PC-3 (cell line): ENCODE measurements around the gene RHOBTB1. TPM values are rescaled to one million over a fixed set of nuclear protein-coding genes. Genes with fewer than 3 reads are reported as not detected.

Source experiments
- ATAC-seq: fragments of 200-7000 bp; cut with Tn5 transposase; 2 replicates; pipeline ENCODE4 v1.9.1; 2020; ENCODE audit warnings: mild to moderate bottlenecking, moderate library complexity
- BruUV-seq: library from RNA; stranded (reverse); fragments of 400-500 nt; replicated peaks from 2 replicates; lab custom pipeline; 2021; lab: Mats Ljungman, UMichigan
- CTCF ChIA-PET: fragments of 300-600 bp; sonication (Branson Sonifier 250); formaldehyde crosslinking; loops from one replicate; lab custom pipeline; 2022; ENCODE audit warnings: antibody characterized with exemption; lab: Charles Lee
- POLR2A ChIA-PET: fragments of 300-600 bp; sonication (Branson Sonifier 250); formaldehyde crosslinking; loops from one replicate; lab custom pipeline; 2022; ENCODE audit warnings: antibody characterized with exemption; ENCODE audit not compliant: unreplicated experiment; lab: Charles Lee
- DNase-seq: peaks from one replicate; pipeline ENCODE4 v3.0.0-alpha.2; 2015
- H2AFZ ChIP-seq: fragments of 300-600 bp; sonication (generic); 2 replicates; pipeline ENCODE4 v1.6.0; 2016; ENCODE audit warnings: antibody characterized with exemption, low read length
- H3F3A ChIP-seq: fragments of 300-600 bp; sonication (generic); one replicate; pipeline ENCODE4 v1.6.0; 2017; ENCODE audit warnings: antibody characterized with exemption, low read length, control low read depth, mild to moderate bottlenecking; ENCODE audit not compliant: unreplicated experiment
- H3K27ac ChIP-seq: fragments of 300-600 bp; sonication (generic); 2 replicates; pipeline ENCODE4 v1.5.1; 2016; ENCODE audit warnings: mild to moderate bottlenecking, low read length
- H3K27me3 ChIP-seq: fragments of 300-600 bp; sonication (generic); 2 replicates; pipeline ENCODE4 v1.6.1; 2016; ENCODE audit warnings: low read length, mixed read lengths
- H3K36me3 ChIP-seq: fragments of 300-600 bp; sonication (generic); 2 replicates; pipeline ENCODE4 v1.6.1; 2016; ENCODE audit warnings: low read depth, mixed run types, low read length, mixed read lengths
- H3K4me1 ChIP-seq: fragments of 300-600 bp; sonication (generic); 2 replicates; pipeline ENCODE4 v1.5.1; 2016; ENCODE audit warnings: low read length; ENCODE audit not compliant: insufficient read depth
- H3K4me2 ChIP-seq: fragments of 300-600 bp; sonication (generic); 2 replicates; pipeline ENCODE4 v1.6.0; 2016; ENCODE audit warnings: low read length
- H3K4me3 ChIP-seq: fragments of 300-600 bp; sonication (generic); 2 replicates; pipeline ENCODE4 v1.5.1; 2016; ENCODE audit warnings: mild to moderate bottlenecking, low read length, mixed read lengths
- H3K79me2 ChIP-seq: fragments of 300-600 bp; sonication (generic); 2 replicates; pipeline ENCODE4 v1.6.1; 2017; ENCODE audit warnings: low read length, mixed read lengths
- H3K9ac ChIP-seq: fragments of 300-600 bp; sonication (generic); 2 replicates; pipeline ENCODE4 v1.6.0; 2016; ENCODE audit warnings: mild to moderate bottlenecking, low read length
- H3K9me2 ChIP-seq: fragments of 300-600 bp; sonication (generic); replicated peaks from 2 replicates; pipeline ENCODE4 v1.6.1; 2016; ENCODE audit warnings: mixed run types, low read length, mixed read lengths
- H3K9me3 ChIP-seq: fragments of 300-600 bp; sonication (generic); 2 replicates; pipeline ENCODE4 v1.6.1; 2016; ENCODE audit warnings: low read length, mixed read lengths
- H4K20me1 ChIP-seq: fragments of 300-600 bp; sonication (generic); 2 replicates; pipeline ENCODE4 v1.6.1; 2016; ENCODE audit warnings: low read length, mixed read lengths
- EZH2 ChIP-seq: fragments of 300-600 bp; sonication (generic); IDR thresholded peaks from one replicate; pipeline ENCODE4 v1.6.1; 2017; ENCODE audit warnings: antibody characterized with exemption, mild to moderate bottlenecking, low read length; ENCODE audit not compliant: unreplicated experiment
- EZH2phosphoT487 ChIP-seq: fragments of 300-600 bp; sonication (generic); IDR thresholded peaks from 2 replicates; pipeline ENCODE4 v1.6.1; 2018; ENCODE audit warnings: mild to moderate bottlenecking, antibody characterized with exemption, low read length, borderline replicate concordance
- intact Hi-C: fragments of 100-400 bp; cut with micrococcal nuclease; formaldehyde crosslinking; loops from 2 replicates; pipeline ENCODE4 v1.9.0; 2023
- total RNA-seq: library from RNA; depleted of rRNA; stranded (reverse); fragments of >200 nt; gene quantifications from 2 replicates; pipeline ENCODE4 v1.2.3, GENCODE V29; 2014
- TF ChIP-seq, protein P1 (sequence below): fragments of 300-600 bp; sonication (generic); conservative IDR thresholded peaks from 2 replicates; pipeline ENCODE4 v1.5.1; 2017; ENCODE audit warnings: antibody characterized with exemption, low read depth, mild to moderate bottlenecking, low read length

Gene RHOBTB1
- total RNA-seq, 1 experiment from 2014 or later, result 6.7 TPM

DNA sequence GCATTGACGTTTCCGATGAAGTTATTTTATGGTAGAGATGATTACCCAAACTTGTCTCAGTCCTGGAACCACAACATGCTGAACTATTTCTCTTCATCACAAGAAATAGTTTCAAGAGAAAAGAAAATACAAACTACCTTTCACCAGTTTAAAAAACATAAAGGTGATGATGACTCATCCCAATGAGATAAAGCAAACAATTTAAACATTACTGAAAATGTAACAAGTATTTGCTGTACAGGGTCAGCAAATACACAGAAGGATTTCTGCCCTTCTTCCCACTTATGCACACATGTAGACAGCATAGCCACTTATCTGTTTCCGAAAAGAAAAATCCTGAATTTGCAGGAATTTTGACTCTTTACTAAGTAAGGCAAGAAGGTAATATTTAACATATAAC, 50.8 kb downstream of the RHOBTB1 start:
- POLR2A ChIA-PET, result no interaction called here
- H3K4me3 ChIP-seq, result no peak overlapping the region

DNA sequence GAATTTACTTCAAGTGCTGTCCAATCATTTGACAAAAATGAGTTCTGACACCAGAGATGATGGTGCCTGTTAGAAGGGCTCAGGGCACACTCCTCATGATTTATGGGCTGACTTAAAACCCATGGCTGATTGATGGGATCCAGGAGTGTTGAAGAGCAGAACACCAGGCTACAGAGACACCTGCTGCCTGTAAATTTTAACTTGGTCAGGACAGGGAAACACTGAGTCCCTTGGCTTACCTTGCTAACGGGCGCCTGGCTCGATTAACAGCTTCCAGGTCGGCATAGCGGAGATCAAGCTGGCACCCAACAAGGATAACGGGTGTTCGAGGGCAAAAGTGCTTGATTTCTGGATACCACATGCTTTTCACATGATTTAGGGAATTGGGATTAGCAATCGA, 51.4 kb downstream of the RHOBTB1 start:
- H3F3A ChIP-seq, result no peaks in the 10 kb centered on the region
- no peak overlapping the region for H3K4me3 ChIP-seq
- H3K79me2 ChIP-seq, result no peaks in the 10 kb centered on the region
- ChIA-PET CTCF (no interaction called here), POLR2A (no interaction called here)
- no peak overlapping the region for H2AFZ ChIP-seq
- H3K36me3 ChIP-seq, result no peaks in the 10 kb centered on the region
- no TSS peak for BruUV-seq
- TF ChIP-seq EZH2 (no peak), EZH2phosphoT487 (no peak)
- TF ChIP-seq, protein P1, sequence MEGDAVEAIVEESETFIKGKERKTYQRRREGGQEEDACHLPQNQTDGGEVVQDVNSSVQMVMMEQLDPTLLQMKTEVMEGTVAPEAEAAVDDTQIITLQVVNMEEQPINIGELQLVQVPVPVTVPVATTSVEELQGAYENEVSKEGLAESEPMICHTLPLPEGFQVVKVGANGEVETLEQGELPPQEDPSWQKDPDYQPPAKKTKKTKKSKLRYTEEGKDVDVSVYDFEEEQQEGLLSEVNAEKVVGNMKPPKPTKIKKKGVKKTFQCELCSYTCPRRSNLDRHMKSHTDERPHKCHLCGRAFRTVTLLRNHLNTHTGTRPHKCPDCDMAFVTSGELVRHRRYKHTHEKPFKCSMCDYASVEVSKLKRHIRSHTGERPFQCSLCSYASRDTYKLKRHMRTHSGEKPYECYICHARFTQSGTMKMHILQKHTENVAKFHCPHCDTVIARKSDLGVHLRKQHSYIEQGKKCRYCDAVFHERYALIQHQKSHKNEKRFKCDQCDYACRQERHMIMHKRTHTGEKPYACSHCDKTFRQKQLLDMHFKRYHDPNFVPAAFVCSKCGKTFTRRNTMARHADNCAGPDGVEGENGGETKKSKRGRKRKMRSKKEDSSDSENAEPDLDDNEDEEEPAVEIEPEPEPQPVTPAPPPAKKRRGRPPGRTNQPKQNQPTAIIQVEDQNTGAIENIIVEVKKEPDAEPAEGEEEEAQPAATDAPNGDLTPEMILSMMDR, result no peak
- H3K27ac ChIP-seq, result no peak overlapping the region
- H3K9ac ChIP-seq, result no peak overlapping the region
- intact Hi-C loops, result loop anchor here (2.0 kb wide), 1 partner anchor 50 kb away; no protein-coding TSS in a partner anchor
- no peaks in the 10 kb centered on the region for H3K27me3 ChIP-seq
- H3K4me2 ChIP-seq, result no peak overlapping the region
- no peak for DNase-seq
- H3K9me3 ChIP-seq, result no peaks in the 10 kb centered on the region
- H3K9me2 ChIP-seq, result no peaks in the 10 kb centered on the region
- peaks cover 13% of the 10 kb centered on the region for H3K4me1 ChIP-seq
- H4K20me1 ChIP-seq, result no peaks in the 10 kb centered on the region
- no peak for ATAC-seq

More for the DNA sequence above, 50.8 kb downstream of the RHOBTB1 start:
- no TSS peak for BruUV-seq
- peaks cover 13% of the 10 kb centered on the region for H3K4me1 ChIP-seq
- peak; percentile 65 for DNase-seq
- intact Hi-C loops, result loop anchor here (2.0 kb wide), 1 partner anchor 50 kb away; no protein-coding TSS in a partner anchor
- H3F3A ChIP-seq, result no peaks in the 10 kb centered on the region
- no peaks in the 10 kb centered on the region for H3K79me2 ChIP-seq
- no peak overlapping the region for H2AFZ ChIP-seq
- CTCF ChIA-PET, result no interaction called here
- H3K9me3 ChIP-seq, result no peaks in the 10 kb centered on the region
- no peak overlapping the region for H3K27ac ChIP-seq
- H3K4me2 ChIP-seq, result peak overlapping the region; percentile 22
- H3K9ac ChIP-seq, result no peak overlapping the region
- no peaks in the 10 kb centered on the region for H3K36me3 ChIP-seq
- no peaks in the 10 kb centered on the region for H3K27me3 ChIP-seq
- no peaks in the 10 kb centered on the region for H4K20me1 ChIP-seq
- peak; percentile 93 for ATAC-seq
- TF ChIP-seq, protein P1, result no peak
- no peak for TF ChIP-seq EZH2phosphoT487
- TF ChIP-seq EZH2, result no peak
- no peaks in the 10 kb centered on the region for H3K9me2 ChIP-seq

DNA sequence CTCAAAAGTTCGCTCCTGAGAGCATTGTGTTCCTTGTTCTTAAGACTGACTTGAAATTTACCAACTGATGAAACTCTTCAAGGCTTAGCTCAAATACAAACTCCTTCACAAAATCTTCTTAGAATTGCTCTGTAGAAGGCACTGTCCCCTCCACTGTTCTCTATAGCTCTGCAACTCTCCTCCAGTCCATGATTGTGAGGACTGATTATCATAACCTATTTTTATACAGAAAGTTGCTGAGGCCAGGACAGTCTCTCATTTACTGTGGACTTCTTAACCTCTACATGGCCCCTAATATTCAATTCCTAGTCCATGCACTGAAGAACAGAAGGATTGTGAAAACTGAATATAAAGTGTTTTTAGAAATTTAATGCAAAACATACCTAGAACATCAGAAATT, 53.2 kb downstream of the RHOBTB1 start:
- no peaks in the 10 kb centered on the region for H3K9me2 ChIP-seq
- H3K36me3 ChIP-seq, result no peaks in the 10 kb centered on the region
- no peaks in the 10 kb centered on the region for H3K9me3 ChIP-seq
- ATAC-seq (no peak), DNase-seq (no peak)
- no TSS peak for BruUV-seq
- no peak overlapping the region for H3K4me3 ChIP-seq
- H3K27me3 ChIP-seq, result no peaks in the 10 kb centered on the region
- no peak overlapping the region for H3K9ac ChIP-seq
- H3F3A ChIP-seq, result no peaks in the 10 kb centered on the region
- ChIA-PET CTCF (no interaction called here), POLR2A (no interaction called here)
- intact Hi-C loops, result no loop called here
- no peak overlapping the region for H3K4me2 ChIP-seq
- no peaks in the 10 kb centered on the region for H4K20me1 ChIP-seq
- no peak overlapping the region for H3K27ac ChIP-seq
- TF ChIP-seq EZH2 (no peak), EZH2phosphoT487 (no peak)
- TF ChIP-seq, protein P1, result no peak
- H2AFZ ChIP-seq, result no peak overlapping the region
- H3K4me1 ChIP-seq, result peaks cover 13% of the 10 kb centered on the region
- no peaks in the 10 kb centered on the region for H3K79me2 ChIP-seq
